ENCODE measurements around the gene RMRP. TPM values are rescaled to one million over a fixed set of nuclear protein-coding genes. Genes with fewer than 3 reads are reported as not detected.
"Not testable (repeated sequence)": the region's sequence is repeated elsewhere in the genome, so short reads cannot be mapped to it uniquely, and the experiment has no call there.

The RMRP gene
- total and polyA plus RNA-seq, 2 experiments from 2014 or later = 3,174 TPM; not detected in 1

- Histone ChIP-seq H3K27ac (peak overlapping the region; percentile 98), H4K20me1 (ENCODE audit: insufficient read depth, poor library complexity, severe bottlenecking) (no peaks in the 10 kb centered on the region), H3K9me3 (ENCODE audit: low read depth) (no peaks in the 10 kb centered on the region), H3K36me3 (replicated peaks; ENCODE audit: insufficient read depth, low read depth) (no peaks in the 10 kb centered on the region), H3K9me2 (replicated peaks; ENCODE audit: insufficient read depth) (no peaks in the 10 kb centered on the region), H2AFZ (peak overlapping the region; percentile 86), H3K4me3 (peak overlapping the region; percentile 68), H3K4me1 (ENCODE audit: insufficient read depth) (peaks cover 14% of the 10 kb centered on the region), H3K4me2 (peak overlapping the region; percentile 85), H3K79me2 (no peaks in the 10 kb centered on the region), H3K27me3 (no peaks in the 10 kb centered on the region)
- TF ChIP-seq EZH2 (IDR thresholded peaks at IDR 0.05; ENCODE audit: borderline replicate concordance) (no peak), CTCF (IDR thresholded peaks at IDR 0.05; ENCODE audit: poor library complexity) (peak; percentile 32), EZH2phosphoT487 (IDR thresholded peaks at IDR 0.05; ENCODE audit: low read depth, severe bottlenecking, unreplicated experiment) (no peak)
- WGBS (ENCODE audit: low lambda C conversion rate, missing lambda C conversion rate) = 2% methylated on average over 11 of the region's 11 CpGs
- peak; percentile 83 for DNase-seq (ENCODE audit: low spot score)
Observed at GRCh38 chr9:35646153-35646532, 11.7 kb downstream of the RMRP start.

GRCh38 chr9:35645736-35646135 is 12.1 kb downstream of the RMRP start:
- not testable (repeated sequence) for H3K79me2 ChIP-seq; H3K27me3 ChIP-seq; H3K9me2 ChIP-seq (replicated peaks; ENCODE audit: insufficient read depth); H4K20me1 ChIP-seq (ENCODE audit: insufficient read depth, poor library complexity, severe bottlenecking); H3K36me3 ChIP-seq (replicated peaks; ENCODE audit: insufficient read depth, low read depth); DNase-seq (ENCODE audit: low spot score); H3K9me3 ChIP-seq (ENCODE audit: low read depth)
- peak overlapping the region; percentile 85 for H3K4me2 ChIP-seq
- WGBS (ENCODE audit: low lambda C conversion rate, missing lambda C conversion rate) = 27% methylated on average over 10 of the region's 10 CpGs
- H3K27ac ChIP-seq = peak overlapping the region; percentile 98
- H2AFZ ChIP-seq = peak overlapping the region; percentile 86
- H3K4me3 ChIP-seq = peak overlapping the region; percentile 68
- peaks cover 14% of the 10 kb centered on the region for H3K4me1 ChIP-seq (ENCODE audit: insufficient read depth)

GRCh38 chr9:35643046-35643445 is 14.8 kb downstream of the RMRP start:
- Histone ChIP-seq H2AFZ (no peak overlapping the region), H3K27ac (no peak overlapping the region), H3K36me3 (replicated peaks; ENCODE audit: insufficient read depth, low read depth) (no peaks in the 10 kb centered on the region), H3K4me1 (ENCODE audit: insufficient read depth) (peaks cover 14% of the 10 kb centered on the region), H3K9me3 (ENCODE audit: low read depth) (no peaks in the 10 kb centered on the region), H3K79me2 (no peaks in the 10 kb centered on the region), H4K20me1 (ENCODE audit: insufficient read depth, poor library complexity, severe bottlenecking) (no peaks in the 10 kb centered on the region), H3K9me2 (replicated peaks; ENCODE audit: insufficient read depth) (no peaks in the 10 kb centered on the region), H3K27me3 (no peaks in the 10 kb centered on the region), H3K4me2 (no peak overlapping the region), H3K4me3 (no peak overlapping the region)
- 95% methylated on average over 12 of the region's 12 CpGs for WGBS (ENCODE audit: low lambda C conversion rate, missing lambda C conversion rate)
- no peak for DNase-seq (ENCODE audit: low spot score)
- TF ChIP-seq CTCF (IDR thresholded peaks at IDR 0.05; ENCODE audit: poor library complexity) (no peak), EZH2phosphoT487 (IDR thresholded peaks at IDR 0.05; ENCODE audit: low read depth, severe bottlenecking, unreplicated experiment) (no peak), EZH2 (IDR thresholded peaks at IDR 0.05; ENCODE audit: borderline replicate concordance) (no peak)

- not testable (repeated sequence) for H2AFZ ChIP-seq; H4K20me1 ChIP-seq (ENCODE audit: insufficient read depth, poor library complexity, severe bottlenecking); H3K9me2 ChIP-seq (replicated peaks; ENCODE audit: insufficient read depth); H3K27ac ChIP-seq; H3K4me2 ChIP-seq; H3K36me3 ChIP-seq (replicated peaks; ENCODE audit: insufficient read depth, low read depth); DNase-seq (ENCODE audit: low spot score); H3K79me2 ChIP-seq; H3K9me3 ChIP-seq (ENCODE audit: low read depth); H3K27me3 ChIP-seq; H3K4me1 ChIP-seq (ENCODE audit: insufficient read depth); H3K4me3 ChIP-seq
- WGBS (ENCODE audit: low lambda C conversion rate, missing lambda C conversion rate) = 88% methylated on average over 3 of the region's 3 CpGs
Observed at GRCh38 chr9:35641478-35641877, 16.3 kb downstream of the RMRP start.

- H3K4me3 ChIP-seq; H3K36me3 ChIP-seq (replicated peaks; ENCODE audit: insufficient read depth, low read depth); H3K27ac ChIP-seq; H3K27me3 ChIP-seq; H4K20me1 ChIP-seq (ENCODE audit: insufficient read depth, poor library complexity, severe bottlenecking); H3K9me3 ChIP-seq (ENCODE audit: low read depth); H2AFZ ChIP-seq; H3K4me2 ChIP-seq; H3K4me1 ChIP-seq (ENCODE audit: insufficient read depth); DNase-seq (ENCODE audit: low spot score); H3K9me2 ChIP-seq (replicated peaks; ENCODE audit: insufficient read depth); H3K79me2 ChIP-seq: not testable (repeated sequence)
- WGBS (ENCODE audit: low lambda C conversion rate, missing lambda C conversion rate) = 94% methylated on average over 13 of the region's 15 CpGs
Observed at GRCh38 chr9:35640431-35640830, 17.4 kb downstream of the RMRP start.
